HT1080 (cell line): ENCODE data around the gene HEATR9. TPM values are rescaled to one million over a fixed set of nuclear protein-coding genes. Genes with fewer than 3 reads are reported as not detected.

Source experiments
- DNase-seq: peaks from one replicate; pipeline ENCODE4 v3.0.0-alpha.2; 2015; ENCODE audit warnings: low read depth
- total RNA-seq: library from RNA; depleted of rRNA; stranded (reverse); fragments of >200 nt; shearing (Covaris generic); gene quantifications from 2 replicates; pipeline ENCODE4 v1.2.3, GENCODE V29; 2014

The HEATR9 gene
- total RNA-seq, 1 experiment from 2014 or later, result not detected

GRCh38 chr17:35866341-35866950, 2.2 kb downstream of the HEATR9 start:
- DNase-seq, result peak; percentile 36

GRCh38 chr17:35865412-35866340, 3.0 kb downstream of the HEATR9 start:
- peak; percentile 63 for DNase-seq

GRCh38 chr17:35864853-35865252, 3.8 kb downstream of the HEATR9 start:
- no peak for DNase-seq

- DNase-seq, result no peak
Measured at GRCh38 chr17:35856603-35857002, 12.1 kb downstream of the HEATR9 start.

- no peak for DNase-seq
Measured at GRCh38 chr17:35855965-35856364, 12.7 kb downstream of the HEATR9 start.

- DNase-seq, result peak; percentile 53
Measured at GRCh38 chr17:35849469-35850348, 19.0 kb downstream of the HEATR9 start.

GRCh38 chr17:35847633-35848373, 20.9 kb downstream of the HEATR9 start:
- DNase-seq, result no peak

GRCh38 chr17:35847006-35847405, 21.7 kb downstream of the HEATR9 start:
- DNase-seq, result no peak

GRCh38 chr17:35846055-35846809, 22.5 kb downstream of the HEATR9 start:
- DNase-seq, result no peak

- no peak for DNase-seq
Measured at GRCh38 chr17:35844547-35844946, 24.1 kb downstream of the HEATR9 start.

- no peak for DNase-seq
Measured at GRCh38 chr17:35843698-35844097, 25.0 kb downstream of the HEATR9 start.

GRCh38 chr17:35842239-35842638, 26.5 kb downstream of the HEATR9 start:
- no peak for DNase-seq

- peak; percentile 34 for DNase-seq
Measured at GRCh38 chr17:35841505-35841904, 27.2 kb downstream of the HEATR9 start.

- no peak for DNase-seq
Measured at GRCh38 chr17:35841101-35841500, 27.6 kb downstream of the HEATR9 start.

- no peak for DNase-seq
Measured at GRCh38 chr17:35825206-35825605, 43.5 kb downstream of the HEATR9 start.

- DNase-seq, result no peak
Measured at GRCh38 chr17:35821308-35821707, 47.4 kb downstream of the HEATR9 start.

GRCh38 chr17:35819455-35819854, 49.2 kb downstream of the HEATR9 start:
- no peak for DNase-seq

GRCh38 chr17:35817196-35817595, 51.5 kb downstream of the HEATR9 start:
- no peak for DNase-seq

GRCh38 chr17:35816723-35817122, 52.0 kb downstream of the HEATR9 start:
- no peak for DNase-seq

- no peak for DNase-seq
Measured at GRCh38 chr17:35812456-35812855, 56.2 kb downstream of the HEATR9 start.
